Transverse colon (tissue), 4 donors: Measurements from ENCODE around the gene ECEL1.

ENCODE experiments used
- CTCF ChIP-seq, 5 experiments: fragments of 200-600 bp in 3 of 5; fragments of 450-650 bp in 2 of 5; sonication (generic) in 3 of 5; IDR thresholded peaks; 1 replicate in 2 of 5; 2 replicates in 3 of 5; pipeline ENCODE4 v1.5.1; 2016 to 2017; ENCODE audit warnings: antibody characterized with exemption in 5 of 5, inconsistent platforms in 3 of 5, mild to moderate bottlenecking in 2 of 5, moderate library complexity in 1 of 5
- EP300 ChIP-seq: sonication (generic); formaldehyde crosslinking; IDR thresholded peaks from one replicate; pipeline ENCODE4 v1.6.1; 2017; ENCODE audit warnings: antibody characterized with exemption, low read depth
- POLR2A ChIP-seq: fragments of 450-650 bp; IDR thresholded peaks from one replicate; pipeline ENCODE4 v1.6.1; 2016; ENCODE audit warnings: antibody characterized with exemption, mild to moderate bottlenecking, moderate library complexity
- POLR2AphosphoS5 ChIP-seq, 3 donors: sonication (generic); formaldehyde crosslinking; IDR thresholded peaks; one replicate each; pipeline ENCODE4 v1.6.1; 2016; ENCODE audit warnings: antibody characterized with exemption in 3 of 3

GRCh38 chr2:232508251-232508650, 20.6 kb upstream of the ECEL1 start:
- TF ChIP-seq POLR2A: no peak
- TF ChIP-seq POLR2AphosphoS5 (IDR thresholded peaks at IDR 0.05): no peak
- TF ChIP-seq CTCF (IDR thresholded peaks at IDR 0.05): no peak
- no peak for TF ChIP-seq EP300
